Activated CD8-positive, alpha-beta memory T cell treated with anti-CD3 and anti-CD28 coated beads for 48 hours (primary cell): ENCODE results near the gene HAUS3.

Experiments
- DNase-seq, 3 experiments: peaks; one replicate each; pipeline ENCODE4 v3.0.0-alpha.2; 2020; ENCODE audit warnings: low read depth in 2 of 3, low spot score in 2 of 3

The HAUS3 gene

GRCh38 chr4:2241410-2242353, at the start of gene HAUS3, which contains the start of gene POLN:
TSS of gene HAUS3 (minus strand) at chr4:2242121. CDS start at chr4:2240946, 1,175 bp downstream.
TSS of gene POLN (minus strand) at chr4:2242121. CDS start at chr4:2229231, 12,890 bp downstream.
- DNase-seq: peak; percentile 93 to 100 (median 96)

GRCh38 chr4:2290974-2291704, 49.2 kb upstream of the HAUS3 start:
- peak in 1 of 3 experiments; percentile 24 for DNase-seq

GRCh38 chr4:2290488-2290887, 48.6 kb upstream of the HAUS3 start:
- no peak for DNase-seq

- DNase-seq: no peak
Observed at GRCh38 chr4:2289955-2290333, 48.0 kb upstream of the HAUS3 start.

GRCh38 chr4:2289311-2289954, 47.5 kb upstream of the HAUS3 start:
- no peak for DNase-seq

- no peak for DNase-seq
Observed at GRCh38 chr4:2288051-2288541, 46.2 kb upstream of the HAUS3 start.

- no peak for DNase-seq
Observed at GRCh38 chr4:2287594-2287915, 45.6 kb upstream of the HAUS3 start.

- DNase-seq: no peak
Observed at GRCh38 chr4:2286904-2287593, 45.1 kb upstream of the HAUS3 start.

- DNase-seq: no peak
Observed at GRCh38 chr4:2285613-2286381, 43.9 kb upstream of the HAUS3 start.

GRCh38 chr4:2284934-2285612, 43.2 kb upstream of the HAUS3 start:
- no peak for DNase-seq

GRCh38 chr4:2284161-2284933, 42.4 kb upstream of the HAUS3 start:
- no peak for DNase-seq

- no peak for DNase-seq
Observed at GRCh38 chr4:2283199-2283711, 41.3 kb upstream of the HAUS3 start.

GRCh38 chr4:2281575-2282343, 39.8 kb upstream of the HAUS3 start:
- DNase-seq: peak in 1 of 3 experiments; percentile 45

GRCh38 chr4:2280531-2281300, 38.8 kb upstream of the HAUS3 start:
- no peak for DNase-seq

- no peak for DNase-seq
Observed at GRCh38 chr4:2277956-2278355, 36.0 kb upstream of the HAUS3 start.

- DNase-seq: no peak
Observed at GRCh38 chr4:2276581-2277325, 34.8 kb upstream of the HAUS3 start.
